T follicular helper cell (primary cell): ENCODE results near the gene COL4A2.

Source experiments
- DNase-seq: peaks from one replicate; pipeline ENCODE4 v3.0.0-alpha.2; 2020; ENCODE audit warnings: low read depth
- total RNA-seq, 2 experiments: gene quantifications; one replicate each; lab custom pipeline; 2026; lab: John Stamatoyannopoulos, UW

Gene COL4A2
- 0.09 to 0.60 reads per million in 2 experiments for total RNA-seq

GRCh38 chr13:110306960-110307766, at the start of gene COL4A2, which contains the start of gene COL4A1:
TSS of gene COL4A2 (plus strand) at chr13:110307284. CDS start at chr13:110307904, 620 bp downstream.
TSS of gene COL4A1 (minus strand) at chr13:110307157. CDS start at chr13:110307027, 130 bp downstream.
- no peak for DNase-seq

- DNase-seq = no peak
Measured at GRCh38 chr13:110257408-110257807, 49.7 kb upstream of the COL4A2 start.

DNA sequence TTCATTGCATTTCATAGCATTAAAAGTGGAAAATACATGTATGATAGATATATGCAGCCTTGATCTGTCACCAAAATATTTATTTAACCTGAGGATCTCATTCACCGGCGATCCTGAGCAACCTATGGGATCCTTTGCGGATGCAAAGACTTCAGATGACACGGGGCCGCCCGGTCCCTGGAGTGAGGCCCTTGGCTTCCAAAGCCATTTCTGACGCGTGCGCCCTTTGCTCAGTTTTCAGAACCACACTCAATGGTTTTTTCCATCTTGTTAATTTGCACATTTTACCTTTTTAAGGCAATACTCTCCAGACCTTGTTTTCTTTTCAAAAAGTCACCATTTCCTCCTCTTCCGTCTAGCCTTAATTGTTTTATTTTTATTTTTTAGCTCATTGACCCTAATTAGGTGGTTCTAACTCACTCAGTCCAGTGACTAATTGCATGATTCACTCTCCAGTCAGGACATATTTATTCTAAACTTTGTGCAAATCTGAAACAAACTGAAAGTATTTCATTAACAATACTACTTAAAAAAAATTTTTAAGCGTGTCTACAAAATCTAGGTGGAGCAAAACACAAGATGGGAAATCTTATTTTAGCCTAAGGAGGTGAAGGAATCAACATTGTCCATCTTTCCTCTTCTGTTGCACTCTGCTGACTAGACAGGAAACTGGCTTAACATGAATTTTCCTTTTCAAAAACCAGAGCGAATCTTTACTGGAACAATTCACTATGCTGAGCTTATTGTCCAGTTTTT, 48.0 kb upstream of the COL4A2 start:
- no peak for DNase-seq

- no peak for DNase-seq
Measured at GRCh38 chr13:110259651-110260050, 47.4 kb upstream of the COL4A2 start.

GRCh38 chr13:110261166-110262081, 45.7 kb upstream of the COL4A2 start:
- no peak for DNase-seq

GRCh38 chr13:110262082-110262436, 45.0 kb upstream of the COL4A2 start:
- DNase-seq = no peak

- DNase-seq = no peak
Measured at GRCh38 chr13:110262508-110263291, 44.4 kb upstream of the COL4A2 start.

GRCh38 chr13:110263404-110263803, 43.7 kb upstream of the COL4A2 start:
- no peak for DNase-seq

- no peak for DNase-seq
Measured at GRCh38 chr13:110263888-110264287, 43.2 kb upstream of the COL4A2 start.

DNA sequence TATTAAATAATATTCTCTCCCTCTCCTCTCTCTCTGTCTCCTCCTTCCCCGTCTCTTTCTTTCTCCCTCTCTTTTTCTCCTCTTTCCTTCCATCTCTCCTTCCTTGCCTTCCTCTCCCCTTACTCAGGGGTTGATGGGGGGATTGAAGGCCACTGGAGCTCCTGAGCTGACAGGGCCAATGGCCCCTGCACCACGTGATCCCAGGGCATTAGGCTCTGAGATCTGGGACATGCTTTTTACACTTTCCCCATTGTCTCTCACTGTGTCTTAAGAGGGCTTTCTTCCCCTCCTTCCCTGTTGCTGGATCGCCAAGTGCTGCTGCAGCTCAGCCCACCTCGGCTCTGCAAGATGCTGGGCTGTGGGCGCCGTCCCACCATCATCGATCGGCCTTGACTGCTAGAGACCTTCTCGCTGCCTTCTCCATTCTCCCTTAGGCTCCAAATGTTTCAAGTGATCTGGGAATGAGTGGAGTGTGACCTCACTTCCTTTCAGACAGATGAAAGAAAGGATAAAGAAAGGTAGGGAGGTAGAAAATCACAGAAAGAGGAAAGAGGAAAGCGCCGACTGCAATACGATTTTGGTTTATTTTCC, 42.3 kb upstream of the COL4A2 start:
- DNase-seq = no peak

DNA sequence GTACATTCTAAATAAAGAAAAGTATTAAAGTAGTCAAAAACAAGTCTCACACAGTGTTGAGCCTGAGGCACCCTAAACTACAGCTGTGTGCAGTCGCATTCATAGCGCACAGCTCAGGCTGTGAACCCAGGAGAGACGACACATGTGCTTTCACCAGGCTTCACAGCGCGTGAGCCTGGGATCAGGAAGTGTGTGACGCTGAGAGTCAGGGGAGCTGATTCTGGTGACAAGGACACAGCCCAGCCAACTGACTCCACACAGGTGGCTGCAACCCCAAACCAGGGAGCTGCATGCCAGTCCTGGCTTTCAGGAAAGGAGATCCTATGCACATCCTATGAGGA, 41.8 kb upstream of the COL4A2 start:
- no peak for DNase-seq

GRCh38 chr13:110265682-110266430, 41.2 kb upstream of the COL4A2 start:
- DNase-seq = no peak

DNA sequence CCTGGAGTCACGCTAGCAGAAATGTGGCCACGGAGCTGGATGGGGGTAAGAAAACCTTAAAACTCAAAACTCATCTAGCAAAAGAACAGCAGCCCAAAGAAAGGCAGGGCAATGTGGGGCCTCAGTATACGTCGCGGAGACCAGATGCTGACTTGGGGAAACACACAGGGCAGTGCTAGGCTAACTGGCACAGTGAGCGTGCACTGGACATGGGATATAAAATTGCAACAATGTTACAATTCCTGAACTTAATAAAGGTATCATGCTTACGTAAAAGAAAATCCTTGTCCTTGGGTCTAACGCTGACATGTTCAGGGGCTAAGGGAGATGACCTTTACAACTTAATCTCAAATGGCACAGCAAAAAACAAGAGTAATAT, 40.7 kb upstream of the COL4A2 start:
- no peak for DNase-seq

GRCh38 chr13:110266983-110267382, 40.1 kb upstream of the COL4A2 start:
- no peak for DNase-seq

DNA sequence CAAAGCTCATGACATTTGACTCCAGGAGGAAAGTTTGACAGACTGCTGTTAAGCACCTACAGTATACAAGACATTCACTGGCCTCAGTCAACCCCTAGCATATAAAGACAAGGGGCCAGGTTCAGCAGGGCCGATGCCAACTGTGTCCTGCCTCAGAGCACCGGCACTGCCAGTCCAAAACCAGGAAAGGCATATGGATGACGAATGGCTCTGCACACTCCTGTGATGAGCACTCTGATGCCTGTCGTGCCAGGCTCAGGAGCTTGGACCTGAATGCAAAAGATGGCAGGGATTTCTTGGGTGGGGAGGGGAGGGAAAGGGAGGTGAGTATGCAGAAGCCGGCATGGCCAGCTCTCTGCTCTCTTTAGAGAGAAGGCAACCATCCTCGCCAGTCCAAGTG, 39.0 kb upstream of the COL4A2 start:
- no peak for DNase-seq

DNA sequence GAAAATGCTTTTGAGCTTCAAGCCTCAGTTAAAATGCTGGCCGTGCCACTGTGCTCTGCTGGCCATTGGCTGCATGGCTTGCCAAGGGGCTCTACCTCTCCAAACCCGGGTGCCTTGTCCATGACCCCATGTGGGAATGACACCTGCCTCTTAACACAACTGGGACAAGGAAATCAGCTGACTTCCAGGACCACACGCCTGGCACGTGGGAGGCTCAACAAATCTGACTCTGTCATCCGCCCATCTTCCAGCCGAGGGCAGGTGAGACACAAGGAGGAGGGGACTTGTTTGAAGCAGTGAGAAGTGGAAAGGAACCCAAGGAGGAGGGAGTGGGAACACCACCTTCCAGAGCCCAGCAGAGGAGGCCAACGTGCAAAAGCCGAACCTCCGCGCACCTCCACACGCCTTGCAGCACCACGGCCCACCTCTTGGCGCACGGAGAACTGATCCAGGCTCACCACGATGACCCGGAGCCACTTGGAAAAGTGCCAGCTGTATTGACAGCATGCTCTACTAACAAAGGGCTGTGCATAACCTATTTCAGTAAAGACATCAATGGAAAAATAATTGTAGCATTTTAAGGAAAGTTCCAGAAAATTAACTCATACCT, 38.4 kb upstream of the COL4A2 start:
- DNase-seq = no peak

DNA sequence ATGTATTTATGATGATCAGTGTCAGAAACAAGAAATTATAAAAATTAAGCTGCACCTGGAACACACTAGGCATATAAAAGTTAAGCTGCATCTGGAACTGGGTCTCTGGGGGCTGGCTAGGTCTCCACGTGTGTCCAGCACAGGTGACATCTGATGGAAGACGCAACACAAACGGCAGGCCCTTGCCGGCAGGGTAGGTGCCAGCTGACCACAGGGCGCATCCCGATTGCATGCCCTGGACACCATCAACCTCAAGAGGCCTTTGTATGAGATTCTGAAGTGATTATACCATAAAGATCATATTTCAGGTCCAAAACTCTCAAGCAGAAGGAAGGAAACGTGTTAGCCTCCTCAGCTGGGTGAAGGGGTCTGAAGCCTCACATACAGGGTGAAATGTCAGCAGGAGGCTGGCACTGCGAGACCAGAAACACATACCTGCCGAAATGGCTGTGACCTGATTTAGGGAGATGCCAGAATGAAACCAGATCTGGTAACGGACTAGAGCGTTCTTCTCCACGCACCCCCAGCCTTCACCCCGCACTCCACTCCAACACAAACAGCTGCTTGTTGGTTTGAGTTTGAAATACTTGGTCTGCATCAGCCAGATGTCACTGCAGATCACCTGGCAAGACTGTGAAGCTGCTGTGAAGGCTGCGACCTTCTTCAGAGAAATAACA, 37.4 kb upstream of the COL4A2 start:
- DNase-seq = no peak

- DNase-seq = no peak
Measured at GRCh38 chr13:110270507-110270906, 36.6 kb upstream of the COL4A2 start.

DNA sequence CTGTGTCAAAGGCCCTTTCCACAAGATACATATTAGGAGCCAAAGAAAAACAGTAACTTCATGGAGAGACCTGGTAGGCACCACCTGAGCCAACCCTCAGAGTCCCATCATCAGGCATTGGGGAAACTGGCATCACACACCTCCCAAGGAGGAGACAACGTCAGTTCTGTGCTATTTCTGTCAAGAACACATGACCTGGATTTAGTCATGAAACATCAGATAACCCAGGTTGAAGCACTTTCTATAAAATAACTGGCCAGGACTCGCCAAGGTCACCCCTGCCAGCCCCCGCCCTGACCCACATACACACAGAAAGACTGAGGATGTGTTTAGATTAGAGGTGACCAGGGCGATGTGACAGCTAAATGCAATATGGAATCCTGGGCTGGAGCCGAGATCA, 35.8 kb upstream of the COL4A2 start:
- no peak for DNase-seq
